ENCODE measurements around the gene FBXL7. TPM values are rescaled to one million over a fixed set of nuclear protein-coding genes. Genes with fewer than 3 reads are reported as not detected.

The FBXL7 gene
- total RNA-seq, 4 donors from 2014 or later: 9.5 to 25.2 (median 16.0) TPM

DNA sequence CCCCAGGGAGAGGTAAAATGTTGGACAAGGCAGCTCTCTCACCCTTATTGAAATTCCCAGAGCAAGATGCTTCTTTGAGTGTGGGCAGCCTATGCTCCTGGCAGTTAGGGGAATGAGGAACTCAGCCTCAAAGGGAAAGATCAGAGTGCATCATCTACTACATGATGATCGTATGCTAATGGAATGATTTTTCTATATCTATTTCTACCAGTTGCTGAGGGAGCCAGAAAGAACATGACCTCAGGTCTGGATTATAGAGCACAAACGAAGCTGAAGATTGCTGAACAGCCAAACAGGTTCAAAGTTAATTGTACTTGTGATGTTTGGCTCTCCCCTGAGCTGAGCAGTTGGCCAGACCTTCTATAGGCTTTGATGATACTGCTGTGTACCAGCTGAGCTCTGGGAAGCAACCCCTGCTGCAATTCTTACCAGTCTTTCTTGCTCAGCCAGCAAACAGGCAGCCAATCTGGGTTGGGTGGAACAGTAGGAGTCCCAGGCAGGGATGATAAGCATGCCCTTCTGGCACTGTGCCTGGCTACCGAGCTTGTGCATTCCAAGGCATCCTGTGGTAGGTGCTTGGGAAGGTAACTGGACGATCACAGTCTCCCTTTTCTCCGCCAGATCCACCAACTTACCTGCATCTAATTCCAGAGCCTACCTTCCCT lies 10.3 kb upstream of the FBXL7 start:
- TF ChIP-seq, protein P1, sequence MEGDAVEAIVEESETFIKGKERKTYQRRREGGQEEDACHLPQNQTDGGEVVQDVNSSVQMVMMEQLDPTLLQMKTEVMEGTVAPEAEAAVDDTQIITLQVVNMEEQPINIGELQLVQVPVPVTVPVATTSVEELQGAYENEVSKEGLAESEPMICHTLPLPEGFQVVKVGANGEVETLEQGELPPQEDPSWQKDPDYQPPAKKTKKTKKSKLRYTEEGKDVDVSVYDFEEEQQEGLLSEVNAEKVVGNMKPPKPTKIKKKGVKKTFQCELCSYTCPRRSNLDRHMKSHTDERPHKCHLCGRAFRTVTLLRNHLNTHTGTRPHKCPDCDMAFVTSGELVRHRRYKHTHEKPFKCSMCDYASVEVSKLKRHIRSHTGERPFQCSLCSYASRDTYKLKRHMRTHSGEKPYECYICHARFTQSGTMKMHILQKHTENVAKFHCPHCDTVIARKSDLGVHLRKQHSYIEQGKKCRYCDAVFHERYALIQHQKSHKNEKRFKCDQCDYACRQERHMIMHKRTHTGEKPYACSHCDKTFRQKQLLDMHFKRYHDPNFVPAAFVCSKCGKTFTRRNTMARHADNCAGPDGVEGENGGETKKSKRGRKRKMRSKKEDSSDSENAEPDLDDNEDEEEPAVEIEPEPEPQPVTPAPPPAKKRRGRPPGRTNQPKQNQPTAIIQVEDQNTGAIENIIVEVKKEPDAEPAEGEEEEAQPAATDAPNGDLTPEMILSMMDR (IDR thresholded peaks at IDR 0.05; ENCODE audit: low read depth): no peak

DNA sequence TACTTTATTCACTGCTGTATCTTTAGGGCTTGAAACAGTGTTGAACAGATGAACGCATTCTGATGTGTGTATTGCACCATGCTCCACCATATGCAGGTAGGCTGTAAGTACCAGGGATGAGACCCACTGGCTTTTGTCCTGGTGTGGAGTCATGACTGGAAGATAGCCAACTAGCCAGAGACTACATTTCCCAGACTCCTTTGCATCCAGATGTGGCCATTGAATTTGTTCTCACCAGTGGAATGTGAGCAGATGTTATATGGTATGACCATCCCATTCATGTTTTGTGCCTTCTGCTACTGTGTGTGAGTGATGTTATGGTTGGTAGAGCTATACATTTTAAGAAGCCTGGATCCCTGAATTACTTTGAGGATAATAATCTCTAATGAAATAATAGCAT lies 7.4 kb upstream of the FBXL7 start:
- TF ChIP-seq, protein P1 (IDR thresholded peaks at IDR 0.05; ENCODE audit: low read depth): no peak

DNA sequence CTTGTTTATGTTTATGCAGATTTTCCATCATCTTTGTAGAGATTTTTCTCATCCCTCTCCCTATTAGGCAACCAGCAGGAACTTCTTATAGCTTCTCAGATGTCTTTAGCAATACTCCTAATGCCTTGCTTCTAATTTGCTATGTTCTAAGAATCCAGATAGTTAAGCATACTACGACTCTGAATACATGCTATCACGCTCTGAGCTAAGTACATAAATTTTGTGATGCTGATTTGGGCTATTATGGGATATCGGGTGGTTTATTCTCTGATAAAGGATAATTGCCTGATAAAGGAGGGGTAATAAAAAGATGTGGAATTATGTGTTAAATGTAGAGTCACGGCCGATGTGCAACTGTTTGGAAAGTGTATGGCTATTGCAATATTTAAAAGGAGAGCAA lies 6.5 kb upstream of the FBXL7 start:
- TF ChIP-seq, protein P1 (IDR thresholded peaks at IDR 0.05; ENCODE audit: low read depth): no peak

DNA sequence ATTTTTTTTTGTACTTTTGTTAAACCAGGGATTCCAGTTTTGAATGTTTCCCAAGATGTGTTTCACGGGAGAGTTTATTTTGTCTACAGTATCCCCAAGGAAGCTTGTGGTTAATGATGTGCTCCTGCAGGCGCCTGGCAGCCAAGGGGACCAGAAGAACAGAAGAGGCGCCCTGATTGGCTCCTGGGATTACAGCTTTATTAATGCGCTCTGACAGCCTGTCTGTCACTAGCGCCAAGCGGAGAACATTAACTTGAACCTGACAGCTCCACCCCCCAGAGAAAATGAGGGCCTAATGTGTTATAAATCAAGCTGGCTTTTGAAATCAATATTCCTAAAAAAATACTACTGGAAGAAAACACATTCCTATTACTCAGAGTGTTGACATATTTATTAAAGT lies 5.0 kb upstream of the FBXL7 start:
- TF ChIP-seq, protein P1 (IDR thresholded peaks at IDR 0.05; ENCODE audit: low read depth): no peak

DNA sequence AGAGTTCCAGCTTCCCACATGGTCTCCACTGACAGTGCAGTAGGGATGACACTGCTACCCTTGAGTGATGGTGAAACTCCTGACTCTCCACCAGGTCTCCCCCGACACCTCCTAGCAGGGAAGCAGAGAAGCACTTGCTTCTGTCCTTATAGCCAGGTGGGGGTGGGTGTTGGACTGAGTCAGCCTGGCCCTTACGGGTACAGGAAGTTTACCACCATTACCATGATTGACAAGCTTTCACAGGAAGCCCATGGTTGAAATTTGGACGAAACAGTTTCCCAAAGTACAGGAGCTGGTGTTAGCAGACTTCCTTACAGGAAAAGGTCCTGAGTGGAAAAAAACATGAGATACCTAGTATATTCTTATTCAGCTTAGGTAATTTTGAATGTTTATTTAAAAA lies 3.1 kb upstream of the FBXL7 start:
- TF ChIP-seq, protein P1 (IDR thresholded peaks at IDR 0.05; ENCODE audit: low read depth): no peak

DNA sequence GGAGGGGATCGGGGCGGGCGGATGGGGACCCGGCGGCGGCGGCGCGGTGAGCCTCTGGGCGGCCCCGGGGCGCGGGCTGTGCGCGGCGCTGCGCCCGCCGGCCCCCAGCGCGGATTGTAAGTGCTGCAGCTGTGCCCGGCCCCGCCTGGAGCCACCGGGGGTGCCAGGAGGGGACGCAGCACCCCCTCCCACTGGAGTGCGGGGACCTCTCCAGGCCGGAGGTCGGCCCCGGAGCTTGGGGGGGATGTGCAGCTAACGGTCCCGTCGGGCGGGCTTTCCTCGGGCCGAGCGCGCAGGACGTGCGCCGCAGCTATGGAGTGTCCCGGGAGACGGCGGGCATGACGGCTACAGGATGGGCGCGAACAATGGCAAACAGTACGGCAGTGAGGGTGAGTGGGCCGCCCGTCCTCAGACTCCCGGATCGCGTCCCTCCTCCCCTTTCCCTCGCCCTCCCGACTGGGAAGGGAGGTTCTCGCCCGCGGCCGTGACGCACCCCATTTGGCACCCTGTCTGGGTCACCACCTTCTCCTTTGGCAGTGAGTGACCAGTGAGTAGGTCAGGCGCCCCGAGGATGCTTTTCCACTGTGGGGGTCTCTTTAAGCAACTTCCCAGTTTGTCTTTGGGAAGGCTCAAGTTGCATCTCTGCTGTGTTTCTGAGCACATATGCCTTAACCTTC lies 483 bp downstream of the FBXL7 start:
- TF ChIP-seq, protein P1 (IDR thresholded peaks at IDR 0.05; ENCODE audit: low read depth): no peak

DNA sequence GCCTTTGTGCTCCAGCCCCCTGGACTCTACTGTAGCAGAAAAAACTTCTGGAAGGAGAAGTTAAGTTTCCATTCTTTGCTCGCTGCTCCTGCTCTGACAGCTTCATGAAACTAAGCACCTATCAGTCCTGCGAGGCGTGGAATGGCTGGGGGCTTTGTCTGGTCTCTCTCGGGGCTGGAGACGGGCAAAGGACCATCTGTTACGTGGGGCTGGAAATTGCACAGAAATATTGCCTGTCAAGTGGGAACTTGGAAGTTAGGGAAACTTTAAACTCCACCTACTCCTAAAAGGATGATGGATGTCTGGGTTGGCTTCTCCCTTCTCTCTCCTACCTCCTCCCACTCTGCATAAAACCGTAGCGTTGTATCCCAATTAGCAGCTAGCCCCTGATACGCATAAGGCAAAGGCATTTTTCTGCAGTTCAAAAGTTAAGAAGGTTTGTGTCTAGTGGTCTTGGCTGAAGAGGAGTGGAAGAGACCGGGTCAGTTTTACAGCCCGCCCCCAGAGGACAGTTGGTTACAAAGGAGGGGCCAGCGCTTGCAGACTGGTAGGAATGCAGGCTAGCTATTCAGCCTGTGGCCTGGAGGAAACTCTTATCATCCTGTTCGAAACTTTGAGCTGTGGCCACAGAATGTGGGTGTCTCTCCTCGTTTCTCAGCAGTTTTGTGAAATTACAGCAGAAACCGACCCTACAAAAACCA lies 1.3 kb downstream of the FBXL7 start:
- TF ChIP-seq, protein P1 (IDR thresholded peaks at IDR 0.05; ENCODE audit: low read depth): no peak

Data from subcutaneous adipose tissue (tissue), 4 donors.